Stimulated activated naive CD8-positive, alpha-beta T cell treated with anti-CD3 and anti-CD28 coated beads, Interleukin-15, Interleukin-2, amounts not matched to agents 100 ng/mL and 50 ng/mL, for 24 hours (primary cell): ENCODE data around the gene NUMBL.

Source experiments
- H3K27ac Mint-ChIP-seq: one replicate; pipeline ENCODE4 v1.8.0; 2021; ENCODE audit warnings: mild to moderate bottlenecking, mixed read lengths
- H3K27me3 Mint-ChIP-seq: one replicate; pipeline ENCODE4 v1.8.0; 2021; ENCODE audit warnings: mixed read lengths
- H3K36me3 Mint-ChIP-seq: one replicate; pipeline ENCODE4 v1.8.0; 2021; ENCODE audit warnings: low read depth, mixed read lengths
- H3K4me1 Mint-ChIP-seq: one replicate; pipeline ENCODE4 v1.8.0; 2021; ENCODE audit warnings: low read depth, mixed read lengths
- H3K4me3 Mint-ChIP-seq: one replicate; pipeline ENCODE4 v1.8.0; 2021; ENCODE audit warnings: mild to moderate bottlenecking, mixed read lengths
- H3K9me3 Mint-ChIP-seq: one replicate; pipeline ENCODE4 v1.8.0; 2021; ENCODE audit warnings: mixed read lengths

The NUMBL gene

DNA sequence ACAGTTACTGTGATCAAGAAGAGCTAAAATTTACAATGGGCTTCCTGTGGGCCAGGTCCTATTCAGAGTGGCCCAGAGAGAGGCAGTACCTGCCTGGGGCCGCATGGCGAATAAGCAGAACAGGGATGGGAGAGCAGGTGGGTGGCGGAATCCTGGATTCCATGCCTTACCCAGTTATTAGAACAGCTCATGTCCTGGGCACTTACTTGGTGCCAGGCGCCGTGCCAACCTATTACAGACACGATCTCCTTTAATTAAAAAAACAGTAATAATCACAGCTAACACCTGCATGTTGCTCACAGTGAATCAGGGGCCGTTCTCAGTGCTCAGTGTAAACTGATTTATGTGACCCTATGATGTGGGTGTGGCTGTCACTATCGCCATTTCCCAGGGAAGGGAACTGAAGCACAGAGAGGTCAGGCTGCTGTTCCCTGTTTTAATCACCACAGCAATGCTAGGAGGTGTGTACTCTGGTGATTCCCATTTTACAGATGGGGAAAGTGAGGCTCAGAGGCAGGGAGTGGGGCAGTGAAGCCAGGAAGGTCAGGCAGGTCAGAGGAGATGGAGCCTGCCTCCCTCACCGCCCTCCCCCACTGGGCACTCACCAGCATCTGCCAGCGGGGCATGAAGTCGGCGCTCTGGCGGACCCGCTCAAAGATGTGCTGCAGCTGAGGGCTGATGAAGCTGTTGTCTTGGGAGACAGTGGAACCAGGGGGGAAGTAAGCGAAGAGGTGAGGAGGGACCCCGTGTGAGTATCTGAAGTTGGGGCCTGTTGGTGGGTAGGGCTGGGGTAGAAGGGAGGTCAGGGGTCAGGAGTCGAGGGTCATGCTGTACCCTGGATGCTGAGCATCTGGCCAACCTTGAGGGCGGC, 14.3 kb upstream of the NUMBL start:
- no peaks in the 10 kb centered on the region for H3K27me3 Mint-ChIP-seq
- H3K27ac Mint-ChIP-seq: no peak overlapping the region
- no peak overlapping the region for H3K4me3 Mint-ChIP-seq
- H3K4me1 Mint-ChIP-seq: peaks cover 4% of the 10 kb centered on the region
- H3K9me3 Mint-ChIP-seq: no peaks in the 10 kb centered on the region
- peaks cover 53% of the 10 kb centered on the region for H3K36me3 Mint-ChIP-seq

DNA sequence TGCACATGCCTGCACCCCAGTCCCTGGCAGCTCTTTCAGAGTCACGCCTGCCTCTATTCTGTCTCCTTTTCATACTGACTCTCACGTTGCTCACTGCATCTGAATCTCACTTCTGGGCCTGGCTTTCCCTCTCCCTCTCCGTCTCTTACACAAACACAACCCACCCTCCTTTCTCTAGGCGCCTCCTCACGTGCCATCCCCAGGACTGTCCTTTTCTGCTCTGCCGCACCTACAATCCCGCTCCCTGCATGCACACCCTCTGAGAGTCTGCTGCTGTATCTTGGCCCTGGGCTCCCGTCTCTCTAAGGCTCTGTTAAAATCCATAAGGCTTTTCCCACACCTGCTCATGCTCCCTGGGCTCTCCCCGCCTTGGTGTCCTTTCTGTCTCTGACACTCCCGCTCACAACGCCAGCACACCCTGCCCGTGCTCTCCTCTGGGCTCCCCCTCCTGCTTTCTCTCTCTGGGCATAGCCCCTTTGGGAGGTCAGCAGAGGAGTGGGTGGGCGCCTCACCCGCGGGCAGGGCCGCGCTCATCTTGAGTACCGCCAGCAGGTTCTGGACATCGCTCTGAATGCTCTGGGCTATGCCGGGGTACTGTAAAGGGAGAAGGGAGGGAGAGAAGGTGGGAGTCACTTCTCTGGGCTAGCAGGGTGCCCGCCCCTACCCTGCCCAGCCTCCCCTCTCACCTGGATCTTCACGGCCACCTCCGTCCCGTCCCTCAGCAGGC, 12.7 kb upstream of the NUMBL start:
- no peak overlapping the region for H3K27ac Mint-ChIP-seq
- no peaks in the 10 kb centered on the region for H3K4me1 Mint-ChIP-seq
- no peak overlapping the region for H3K4me3 Mint-ChIP-seq
- no peaks in the 10 kb centered on the region for H3K9me3 Mint-ChIP-seq
- peaks cover 45% of the 10 kb centered on the region for H3K36me3 Mint-ChIP-seq
- H3K27me3 Mint-ChIP-seq: no peaks in the 10 kb centered on the region

DNA sequence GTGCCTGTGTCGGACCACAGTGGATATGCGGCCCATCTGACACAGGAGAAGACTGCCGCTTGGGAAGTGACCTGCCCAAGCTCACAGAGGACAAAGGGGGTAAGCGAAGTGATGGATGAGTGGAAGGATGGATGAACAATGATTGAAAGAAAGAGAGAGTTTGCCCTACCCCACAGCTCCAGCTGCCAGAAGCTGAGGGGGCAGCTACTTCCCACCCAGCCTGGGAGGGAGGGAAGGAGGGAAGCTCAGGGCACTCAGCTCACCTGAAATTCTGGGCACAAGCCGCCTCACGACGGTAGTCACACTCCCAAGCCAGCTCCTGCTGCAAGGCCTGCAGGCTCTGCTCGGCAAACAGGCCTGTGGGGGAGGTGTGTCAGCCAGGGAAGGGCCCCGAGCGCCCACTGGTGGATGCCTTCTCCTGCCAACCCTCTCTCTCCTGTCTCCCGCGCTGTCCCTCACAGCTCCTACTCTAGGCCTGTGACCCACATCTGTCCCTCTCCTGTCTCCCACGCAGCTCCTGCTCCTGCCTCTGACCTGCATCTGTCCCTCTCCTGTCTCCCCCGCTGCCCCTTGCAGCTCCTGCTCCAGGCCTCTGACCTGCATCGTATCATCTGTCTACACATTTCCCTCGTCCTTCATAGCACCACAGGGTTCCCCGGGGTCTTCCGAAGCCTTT, 12.0 kb upstream of the NUMBL start:
- Mint-ChIP-seq H3K27ac (no peak overlapping the region), H3K4me1 (no peaks in the 10 kb centered on the region), H3K9me3 (no peaks in the 10 kb centered on the region), H3K4me3 (no peak overlapping the region), H3K27me3 (no peaks in the 10 kb centered on the region), H3K36me3 (peaks cover 38% of the 10 kb centered on the region)

GRCh38 chr19:40701758-40702157, 11.3 kb upstream of the NUMBL start:
- Mint-ChIP-seq H3K9me3 (no peaks in the 10 kb centered on the region), H3K27me3 (no peaks in the 10 kb centered on the region), H3K27ac (no peak overlapping the region), H3K36me3 (peaks cover 38% of the 10 kb centered on the region), H3K4me1 (no peaks in the 10 kb centered on the region), H3K4me3 (no peak overlapping the region)

GRCh38 chr19:40700083-40700482, 9.6 kb upstream of the NUMBL start:
- no peak overlapping the region for H3K4me3 Mint-ChIP-seq
- peaks cover 34% of the 10 kb centered on the region for H3K36me3 Mint-ChIP-seq
- no peak overlapping the region for H3K27ac Mint-ChIP-seq

DNA sequence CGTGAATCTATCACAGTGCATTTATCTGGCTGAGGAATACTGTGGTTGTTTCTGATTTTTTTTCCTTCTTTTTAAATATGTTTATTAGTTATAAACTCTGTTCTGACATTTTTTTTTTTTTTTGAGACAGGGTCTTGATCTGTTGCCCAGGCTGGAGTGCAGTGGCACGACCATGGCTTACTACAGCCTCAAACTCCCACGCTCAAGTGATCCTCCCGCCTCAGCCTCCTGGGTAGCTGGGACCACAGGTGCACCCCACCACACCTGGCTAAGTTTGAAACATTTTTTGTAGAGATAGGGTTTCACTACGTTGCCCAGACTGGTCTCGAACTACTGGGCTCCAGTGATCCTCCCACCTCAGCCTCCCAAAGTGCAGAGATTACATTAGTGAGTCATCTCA, 6.6 kb upstream of the NUMBL start:
- peaks cover 15% of the 10 kb centered on the region for H3K36me3 Mint-ChIP-seq
- no peaks in the 10 kb centered on the region for H3K9me3 Mint-ChIP-seq
- H3K4me3 Mint-ChIP-seq: no peak overlapping the region
- no peaks in the 10 kb centered on the region for H3K27me3 Mint-ChIP-seq
- no peak overlapping the region for H3K27ac Mint-ChIP-seq
- H3K4me1 Mint-ChIP-seq: no peaks in the 10 kb centered on the region

More at GRCh38 chr19:40700083-40700482, 9.6 kb upstream of the NUMBL start:
- no peaks in the 10 kb centered on the region for H3K27me3 Mint-ChIP-seq
- no peaks in the 10 kb centered on the region for H3K9me3 Mint-ChIP-seq
- H3K4me1 Mint-ChIP-seq: no peaks in the 10 kb centered on the region

DNA sequence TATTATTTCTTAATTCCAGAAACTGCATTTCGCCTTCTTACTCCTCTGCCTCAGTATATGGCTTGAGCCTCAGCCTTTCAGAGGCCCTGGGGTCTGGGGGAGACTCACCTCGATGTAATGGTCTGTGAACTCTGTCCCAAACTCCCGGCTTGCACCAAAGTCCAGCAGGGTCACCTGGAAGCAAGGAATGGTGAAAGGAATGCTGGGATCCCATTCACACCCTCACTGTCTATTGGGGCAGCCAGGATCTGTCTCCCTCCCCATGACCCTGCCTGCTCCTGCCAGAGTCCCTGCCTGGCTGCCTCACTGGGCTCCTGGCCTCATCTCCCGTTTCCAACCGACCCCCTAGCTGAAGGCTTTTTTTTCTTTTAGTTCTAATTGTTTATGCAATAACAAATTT, 5.4 kb upstream of the NUMBL start:
- no peaks in the 10 kb centered on the region for H3K27me3 Mint-ChIP-seq
- H3K36me3 Mint-ChIP-seq: peaks cover 9% of the 10 kb centered on the region
- H3K27ac Mint-ChIP-seq: no peak overlapping the region
- peaks cover 10% of the 10 kb centered on the region for H3K4me1 Mint-ChIP-seq
- no peaks in the 10 kb centered on the region for H3K9me3 Mint-ChIP-seq
- H3K4me3 Mint-ChIP-seq: no peak overlapping the region

GRCh38 chr19:40693896-40694295, 3.4 kb upstream of the NUMBL start:
- Mint-ChIP-seq H3K36me3 (peaks cover 5% of the 10 kb centered on the region), H3K4me1 (peaks cover 13% of the 10 kb centered on the region), H3K27me3 (no peaks in the 10 kb centered on the region), H3K27ac (no peak overlapping the region), H3K4me3 (no peak overlapping the region), H3K9me3 (no peaks in the 10 kb centered on the region)

DNA sequence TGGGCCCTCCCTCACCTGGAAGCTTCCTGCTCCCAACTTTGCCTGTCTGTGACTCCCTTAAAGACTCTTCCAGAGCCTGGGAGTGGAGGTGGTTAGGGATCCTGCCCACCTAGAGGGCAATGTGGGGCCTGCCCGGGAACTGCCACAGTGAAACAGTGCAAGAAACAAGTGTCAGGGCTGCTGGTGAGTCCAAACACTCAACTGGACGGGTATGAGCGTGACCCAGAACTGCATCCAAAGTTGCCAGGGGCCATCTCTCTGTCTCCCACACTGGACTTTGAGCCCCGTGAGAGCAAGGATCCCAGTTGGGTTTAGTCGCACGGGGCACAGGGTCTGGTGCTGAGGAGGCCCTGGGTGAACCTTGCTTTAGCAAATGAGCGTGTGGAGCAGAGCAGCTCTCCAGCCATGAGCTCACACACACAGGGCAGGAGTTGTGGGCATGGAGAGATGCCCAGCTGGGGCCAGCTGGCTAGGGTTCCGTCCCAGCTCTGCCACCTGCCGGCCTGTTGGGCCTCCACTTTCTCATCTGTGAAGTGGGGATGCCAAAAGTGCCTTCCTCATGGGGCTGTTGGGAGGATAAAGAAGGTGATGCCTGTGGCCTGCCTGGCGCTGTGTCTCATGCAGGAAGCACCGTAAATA, 2.8 kb upstream of the NUMBL start:
- no peaks in the 10 kb centered on the region for H3K27me3 Mint-ChIP-seq
- no peaks in the 10 kb centered on the region for H3K9me3 Mint-ChIP-seq
- H3K4me1 Mint-ChIP-seq: peaks cover 13% of the 10 kb centered on the region
- peaks cover 5% of the 10 kb centered on the region for H3K36me3 Mint-ChIP-seq
- H3K27ac Mint-ChIP-seq: no peak overlapping the region
- no peak overlapping the region for H3K4me3 Mint-ChIP-seq

DNA sequence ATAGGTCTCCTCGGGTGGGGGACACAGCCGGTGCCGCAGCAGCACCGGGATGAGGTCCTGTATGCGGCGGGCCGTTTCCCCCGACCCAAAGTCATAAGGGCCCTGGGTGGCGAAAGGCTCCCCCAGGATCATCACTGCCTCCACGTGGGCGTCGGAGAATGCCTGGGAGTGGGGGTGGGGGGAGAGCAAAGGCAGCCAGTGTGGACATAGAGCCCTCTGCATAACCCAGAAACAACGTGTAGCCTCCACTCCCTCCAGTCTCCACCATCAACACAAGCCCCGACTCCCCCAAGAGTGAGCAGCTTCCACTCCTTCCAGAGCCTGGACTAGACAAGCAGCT, 1.7 kb upstream of the NUMBL start:
- Mint-ChIP-seq H3K4me3 (no peak overlapping the region), H3K4me1 (peaks cover 13% of the 10 kb centered on the region), H3K27me3 (no peaks in the 10 kb centered on the region), H3K9me3 (no peaks in the 10 kb centered on the region), H3K36me3 (peaks cover 3% of the 10 kb centered on the region), H3K27ac (peak overlapping the region; percentile 52)

- H3K27me3 Mint-ChIP-seq: no peaks in the 10 kb centered on the region
- peaks cover 13% of the 10 kb centered on the region for H3K4me1 Mint-ChIP-seq
- H3K27ac Mint-ChIP-seq: peak overlapping the region; percentile 97
- no peaks in the 10 kb centered on the region for H3K9me3 Mint-ChIP-seq
- H3K4me3 Mint-ChIP-seq: peak overlapping the region; percentile 91
- no peaks in the 10 kb centered on the region for H3K36me3 Mint-ChIP-seq
Measured at GRCh38 chr19:40691421-40692211, 1.2 kb upstream of the NUMBL start.

- no peaks in the 10 kb centered on the region for H3K9me3 Mint-ChIP-seq
- H3K27ac Mint-ChIP-seq: peak overlapping the region; percentile 97
- peaks cover 13% of the 10 kb centered on the region for H3K4me1 Mint-ChIP-seq
- no peaks in the 10 kb centered on the region for H3K27me3 Mint-ChIP-seq
- peak overlapping the region; percentile 91 for H3K4me3 Mint-ChIP-seq
- H3K36me3 Mint-ChIP-seq: peaks cover under 1% of the 10 kb centered on the region
Measured at GRCh38 chr19:40690693-40691420, 406 bp upstream of the NUMBL start.

- Mint-ChIP-seq H3K36me3 (peaks cover 10% of the 10 kb centered on the region), H3K9me3 (no peaks in the 10 kb centered on the region), H3K4me1 (peaks cover 13% of the 10 kb centered on the region), H3K4me3 (no peak overlapping the region), H3K27me3 (no peaks in the 10 kb centered on the region), H3K27ac (no peak overlapping the region)
Measured at GRCh38 chr19:40689339-40690049, 957 bp downstream of the NUMBL start.
